ENCODE measurements around the gene SYNE1. TPM values are rescaled to one million over a fixed set of nuclear protein-coding genes. Genes with fewer than 3 reads are reported as not detected.

Gene SYNE1
- total and polyA plus RNA-seq, 2 of the 8 experiments (the other 6 are each of a cell fraction or from before 2014, with no cell fraction given) = 2.8 to 5.5 TPM

- TF ChIP-seq SP4 (IDR thresholded peaks at IDR 0.05; ENCODE audit: low read length) (no peak), TEAD4 (IDR thresholded peaks at IDR 0.05; ENCODE audit: low read depth, low read length) (no peak)
These were observed 390.4 kb downstream of the SYNE1 start (continued) for GRCh38 chr6:152246554-152247337.

Measured in H1 (cell line).